HG03108 (cell line): ENCODE results near the gene HTD2.
A peak's percentile ranks its signal among the peaks of the same experiment; 100 is the strongest.
"Not testable (repeated sequence)": the region's sequence is repeated elsewhere in the genome, so short reads cannot be mapped to it uniquely, and the experiment has no call there.

Experiments
- ATAC-seq: cut with Tn5 transposase; IDR thresholded peaks from one replicate; pipeline ENCODE4 v1.9.1; 2021; ENCODE audit warnings: moderate library complexity; ENCODE audit not compliant: unreplicated experiment

Gene HTD2

GRCh38 chr3:58305882-58306711, at the start of gene HTD2, which contains the start of gene RPP14:
TSS of gene HTD2 (plus strand) at chr3:58306520. CDS start at chr3:58317614, 11,094 bp downstream.
TSS of gene RPP14 (plus strand) at chr3:58306245. CDS start at chr3:58310330, 4,085 bp downstream.
- ATAC-seq, result peak; percentile 88

- no peak for ATAC-seq
These were observed 47.8 kb upstream of the HTD2 start for GRCh38 chr3:58258392-58259055.

- no peak for ATAC-seq
These were observed 46.0 kb upstream of the HTD2 start for GRCh38 chr3:58260261-58260731.

- ATAC-seq, result no peak
These were observed 45.6 kb upstream of the HTD2 start for GRCh38 chr3:58260733-58261132.

- ATAC-seq, result peak; percentile 75
These were observed 44.2 kb upstream of the HTD2 start for GRCh38 chr3:58261954-58262666.

- ATAC-seq, result no peak
These were observed 39.7 kb upstream of the HTD2 start for GRCh38 chr3:58266577-58266976.

GRCh38 chr3:58267543-58267942, 38.8 kb upstream of the HTD2 start:
- not testable (repeated sequence) for ATAC-seq

GRCh38 chr3:58269356-58269755, 37.0 kb upstream of the HTD2 start:
- ATAC-seq, result no peak

- no peak for ATAC-seq
These were observed 35.8 kb upstream of the HTD2 start for GRCh38 chr3:58270485-58270884.

- ATAC-seq, result no peak
These were observed 34.3 kb upstream of the HTD2 start for GRCh38 chr3:58271901-58272501.

GRCh38 chr3:58272891-58273290, 33.4 kb upstream of the HTD2 start:
- no peak for ATAC-seq

- ATAC-seq, result not testable (repeated sequence)
These were observed 33.0 kb upstream of the HTD2 start for GRCh38 chr3:58273362-58273761.

GRCh38 chr3:58274027-58274614, 32.2 kb upstream of the HTD2 start:
- no peak for ATAC-seq

- ATAC-seq, result no peak
These were observed 25.3 kb upstream of the HTD2 start for GRCh38 chr3:58281069-58281468.

- no peak for ATAC-seq
These were observed 21.0 kb upstream of the HTD2 start for GRCh38 chr3:58285334-58285733.

GRCh38 chr3:58287354-58287753, 19.0 kb upstream of the HTD2 start:
- ATAC-seq, result no peak

GRCh38 chr3:58288011-58288728, 18.1 kb upstream of the HTD2 start:
- no peak for ATAC-seq

GRCh38 chr3:58288964-58289613, 17.2 kb upstream of the HTD2 start:
- ATAC-seq, result not testable (repeated sequence)

GRCh38 chr3:58290446-58290845, 15.9 kb upstream of the HTD2 start:
- ATAC-seq, result not testable (repeated sequence)
